DOHH2 (cell line): ENCODE measurements around the gene CAPN15.

Experiments used
- H3F3A ChIP-seq: fragments of 200-600 bp; sonication (generic), shearing (Covaris generic); 2 replicates; pipeline ENCODE4 v1.6.0; 2016; ENCODE audit warnings: antibody characterized with exemption, mild to moderate bottlenecking; ENCODE audit not compliant: control insufficient read depth, insufficient read depth
- H3K27ac ChIP-seq: fragments of 200-600 bp; sonication (generic); 2 replicates; pipeline ENCODE4 v1.5.1; 2014; ENCODE audit warnings: low read depth, mild to moderate bottlenecking, low read length, moderate library complexity
- H3K27me3 ChIP-seq: fragments of 200-600 bp; sonication (generic); 2 replicates; pipeline ENCODE4 v1.6.1; 2014; ENCODE audit warnings: mild to moderate bottlenecking, low read length, mixed read lengths; ENCODE audit not compliant: control insufficient read depth
- H3K36me3 ChIP-seq: fragments of 200-600 bp; sonication (generic); 2 replicates; pipeline ENCODE4 v1.6.1; 2014; ENCODE audit warnings: mild to moderate bottlenecking, low read length, moderate library complexity, mixed read lengths; ENCODE audit not compliant: control insufficient read depth
- H3K4me1 ChIP-seq: fragments of 200-600 bp; sonication (generic); 2 replicates; pipeline ENCODE4 v1.6.1; 2014; ENCODE audit warnings: mild to moderate bottlenecking, low read length, mixed read lengths; ENCODE audit not compliant: control insufficient read depth
- H3K4me2 ChIP-seq: fragments of 200-600 bp; sonication (generic); 2 replicates; pipeline ENCODE4 v1.6.0; 2014; ENCODE audit warnings: mild to moderate bottlenecking, low read length, moderate library complexity
- H3K4me3 ChIP-seq: fragments of 200-600 bp; sonication (generic); 2 replicates; pipeline ENCODE4 v1.5.1; 2014; ENCODE audit warnings: mild to moderate bottlenecking, low read length, mixed read lengths
- H3K79me2 ChIP-seq: fragments of 200-600 bp; sonication (generic); 2 replicates; pipeline ENCODE4 v1.6.1; 2014; ENCODE audit warnings: mild to moderate bottlenecking, low read length, mixed read lengths; ENCODE audit not compliant: control insufficient read depth
- H3K9me2 ChIP-seq: fragments of 200-600 bp; sonication (generic); replicated peaks from 2 replicates; pipeline ENCODE4 v1.6.1; 2014; ENCODE audit warnings: mild to moderate bottlenecking, low read length, mixed read lengths; ENCODE audit not compliant: control insufficient read depth
- H3K9me3 ChIP-seq: fragments of 200-600 bp; sonication (generic); 2 replicates; pipeline ENCODE4 v1.6.1; 2014; ENCODE audit warnings: antibody characterized with exemption, low read length, mixed read lengths; ENCODE audit not compliant: control insufficient read depth, insufficient read depth
- H4K20me1 ChIP-seq: fragments of 200-600 bp; sonication (generic); 2 replicates; pipeline ENCODE4 v1.6.0; 2014; ENCODE audit warnings: low read depth, mild to moderate bottlenecking, antibody characterized with exemption, low read length, moderate library complexity; ENCODE audit not compliant: control insufficient read depth, insufficient read depth
- CTCF ChIP-seq: fragments of 200-600 bp; sonication (generic); IDR thresholded peaks from one replicate; pipeline ENCODE4 v1.5.1; 2014; ENCODE audit warnings: antibody characterized with exemption, mild to moderate bottlenecking, low read depth, low read length; ENCODE audit not compliant: poor library complexity, severe bottlenecking
- EZH2phosphoT487 ChIP-seq: fragments of 200-600 bp; sonication (generic); IDR thresholded peaks from 2 replicates; pipeline ENCODE4 v1.6.1; 2017; ENCODE audit warnings: borderline replicate concordance, mild to moderate bottlenecking, antibody characterized with exemption, low read length, moderate library complexity, mixed read lengths

The CAPN15 gene

GRCh38 chr16:500709-501108 is 26.8 kb upstream of the CAPN15 start:
- Histone ChIP-seq H3K4me2 (no peak overlapping the region), H3K9me2 (no peaks in the 10 kb centered on the region), H3K4me1 (no peaks in the 10 kb centered on the region), H4K20me1 (no peaks in the 10 kb centered on the region), H3K4me3 (no peak overlapping the region), H3K27me3 (no peaks in the 10 kb centered on the region), H3F3A (no peaks in the 10 kb centered on the region), H3K36me3 (no peaks in the 10 kb centered on the region), H3K27ac (no peak overlapping the region), H3K9me3 (no peaks in the 10 kb centered on the region), H3K79me2 (no peaks in the 10 kb centered on the region)
- TF ChIP-seq EZH2phosphoT487 (no peak), CTCF (no peak)

GRCh38 chr16:502179-502943 is 25.2 kb upstream of the CAPN15 start:
- H3K27ac ChIP-seq = no peak overlapping the region

GRCh38 chr16:503150-504071 is 24.1 kb upstream of the CAPN15 start:
- Histone ChIP-seq H3K27me3 (no peaks in the 10 kb centered on the region), H3K36me3 (no peaks in the 10 kb centered on the region), H3F3A (no peaks in the 10 kb centered on the region), H3K9me3 (no peaks in the 10 kb centered on the region), H3K27ac (no peak overlapping the region), H3K9me2 (no peaks in the 10 kb centered on the region), H3K4me1 (no peaks in the 10 kb centered on the region), H3K4me3 (no peak overlapping the region), H4K20me1 (no peaks in the 10 kb centered on the region), H3K4me2 (no peak overlapping the region), H3K79me2 (no peaks in the 10 kb centered on the region)
- no peak for TF ChIP-seq CTCF
- no peak for TF ChIP-seq EZH2phosphoT487

More at GRCh38 chr16:502179-502943, 25.2 kb upstream of the CAPN15 start:
- no peaks in the 10 kb centered on the region for H3K4me1 ChIP-seq
- H3K27me3 ChIP-seq = no peaks in the 10 kb centered on the region
- no peaks in the 10 kb centered on the region for H3K9me2 ChIP-seq
- H3K36me3 ChIP-seq = no peaks in the 10 kb centered on the region
- no peak overlapping the region for H3K4me3 ChIP-seq
- H3F3A ChIP-seq = no peaks in the 10 kb centered on the region
- H3K4me2 ChIP-seq = no peak overlapping the region
- no peaks in the 10 kb centered on the region for H4K20me1 ChIP-seq
- H3K79me2 ChIP-seq = no peaks in the 10 kb centered on the region
- TF ChIP-seq CTCF (no peak), EZH2phosphoT487 (no peak)
- no peaks in the 10 kb centered on the region for H3K9me3 ChIP-seq
